Effector memory CD4-positive, alpha-beta T cell (primary cell): ENCODE data around the gene ZNF385D.

Experiments
- DNase-seq, 3 donors: peaks; one replicate each; pipeline ENCODE4 v3.0.0-alpha.2; 2020
- H3K27ac ChIP-seq: 2 replicates; pipeline ENCODE4 v1.7.0; 2013; ENCODE audit warnings: mild to moderate bottlenecking, low read length, moderate library complexity; ENCODE audit not compliant: insufficient read depth, poor library complexity, severe bottlenecking
- H3K27me3 ChIP-seq: replicated peaks from 2 replicates; pipeline ENCODE4 v1.7.0; 2013; ENCODE audit warnings: mild to moderate bottlenecking, low read length; ENCODE audit not compliant: insufficient read depth, control insufficient read depth, poor library complexity, severe bottlenecking
- H3K36me3 ChIP-seq: 2 replicates; pipeline ENCODE4 v1.7.0; 2013; ENCODE audit warnings: mild to moderate bottlenecking, low read length, moderate library complexity; ENCODE audit not compliant: control insufficient read depth, insufficient read depth
- H3K4me1 ChIP-seq: 2 replicates; pipeline ENCODE4 v1.7.0; 2013; ENCODE audit warnings: low read length, mild to moderate bottlenecking; ENCODE audit not compliant: control insufficient read depth, insufficient read depth, poor library complexity, severe bottlenecking
- H3K4me3 ChIP-seq: 2 replicates; pipeline ENCODE4 v1.7.0; 2013; ENCODE audit warnings: low read length, low read depth, mild to moderate bottlenecking; ENCODE audit not compliant: insufficient read depth, poor library complexity, severe bottlenecking
- H3K9me3 ChIP-seq: 2 replicates; pipeline ENCODE4 v1.7.0; 2013; ENCODE audit warnings: mild to moderate bottlenecking, low read length, moderate library complexity; ENCODE audit not compliant: control insufficient read depth

ZNF385D gene

GRCh38 chr3:21585216-21585740 lies 165.7 kb downstream of the ZNF385D start:
- Histone ChIP-seq H3K4me3 (no peak overlapping the region), H3K27ac (no peak overlapping the region), H3K36me3 (no peaks in the 10 kb centered on the region), H3K4me1 (no peaks in the 10 kb centered on the region), H3K9me3 (no peaks in the 10 kb centered on the region), H3K27me3 (no peaks in the 10 kb centered on the region)
- DNase-seq = no peak

GRCh38 chr3:21573291-21573690 lies 177.7 kb downstream of the ZNF385D start:
- no peaks in the 10 kb centered on the region for H3K36me3 ChIP-seq
- no peaks in the 10 kb centered on the region for H3K4me1 ChIP-seq
- H3K27ac ChIP-seq = no peak overlapping the region
- H3K9me3 ChIP-seq = no peaks in the 10 kb centered on the region
- DNase-seq = no peak
- H3K4me3 ChIP-seq = no peak overlapping the region
- no peaks in the 10 kb centered on the region for H3K27me3 ChIP-seq

GRCh38 chr3:21564531-21564930 lies 186.5 kb downstream of the ZNF385D start:
- Histone ChIP-seq H3K27me3 (no peaks in the 10 kb centered on the region), H3K4me3 (no peak overlapping the region), H3K4me1 (no peaks in the 10 kb centered on the region), H3K9me3 (no peaks in the 10 kb centered on the region), H3K36me3 (no peaks in the 10 kb centered on the region), H3K27ac (no peak overlapping the region)
- no peak for DNase-seq

GRCh38 chr3:21562243-21562642 lies 188.8 kb downstream of the ZNF385D start:
- no peak for DNase-seq
- Histone ChIP-seq H3K27me3 (no peaks in the 10 kb centered on the region), H3K4me1 (no peaks in the 10 kb centered on the region), H3K36me3 (no peaks in the 10 kb centered on the region), H3K9me3 (no peaks in the 10 kb centered on the region), H3K4me3 (no peak overlapping the region), H3K27ac (no peak overlapping the region)

GRCh38 chr3:21561472-21561871 lies 189.5 kb downstream of the ZNF385D start:
- H3K27ac ChIP-seq = no peak overlapping the region
- H3K27me3 ChIP-seq = no peaks in the 10 kb centered on the region
- H3K36me3 ChIP-seq = no peaks in the 10 kb centered on the region
- H3K9me3 ChIP-seq = no peaks in the 10 kb centered on the region
- no peak overlapping the region for H3K4me3 ChIP-seq
- no peaks in the 10 kb centered on the region for H3K4me1 ChIP-seq
- DNase-seq = no peak

- Histone ChIP-seq H3K4me3 (no peak overlapping the region), H3K27ac (no peak overlapping the region), H3K4me1 (no peaks in the 10 kb centered on the region), H3K27me3 (no peaks in the 10 kb centered on the region), H3K9me3 (no peaks in the 10 kb centered on the region), H3K36me3 (no peaks in the 10 kb centered on the region)
- DNase-seq = no peak
Measured at GRCh38 chr3:21551019-21551418, 200.0 kb downstream of the ZNF385D start.

GRCh38 chr3:21544076-21544462 lies 206.9 kb downstream of the ZNF385D start:
- H3K27ac ChIP-seq = no peak overlapping the region

GRCh38 chr3:21543380-21544075 lies 207.5 kb downstream of the ZNF385D start:
- Histone ChIP-seq H3K9me3 (no peaks in the 10 kb centered on the region), H3K27me3 (no peaks in the 10 kb centered on the region), H3K4me3 (no peak overlapping the region), H3K4me1 (no peaks in the 10 kb centered on the region), H3K27ac (no peak overlapping the region), H3K36me3 (no peaks in the 10 kb centered on the region)
- no peak for DNase-seq

More at GRCh38 chr3:21544076-21544462, 206.9 kb downstream of the ZNF385D start:
- no peaks in the 10 kb centered on the region for H3K27me3 ChIP-seq
- no peak for DNase-seq
- no peaks in the 10 kb centered on the region for H3K36me3 ChIP-seq
- no peaks in the 10 kb centered on the region for H3K4me1 ChIP-seq
- no peaks in the 10 kb centered on the region for H3K9me3 ChIP-seq
- no peak overlapping the region for H3K4me3 ChIP-seq

GRCh38 chr3:21542656-21543379 lies 208.2 kb downstream of the ZNF385D start:
- no peaks in the 10 kb centered on the region for H3K9me3 ChIP-seq

GRCh38 chr3:21540265-21540664 lies 210.7 kb downstream of the ZNF385D start:
- Histone ChIP-seq H3K4me3 (no peak overlapping the region), H3K9me3 (no peaks in the 10 kb centered on the region), H3K27ac (no peak overlapping the region), H3K4me1 (no peaks in the 10 kb centered on the region), H3K36me3 (no peaks in the 10 kb centered on the region), H3K27me3 (no peaks in the 10 kb centered on the region)
- no peak for DNase-seq

More at GRCh38 chr3:21542656-21543379, 208.2 kb downstream of the ZNF385D start:
- Histone ChIP-seq H3K27me3 (no peaks in the 10 kb centered on the region), H3K36me3 (no peaks in the 10 kb centered on the region), H3K27ac (no peak overlapping the region), H3K4me3 (no peak overlapping the region), H3K4me1 (no peaks in the 10 kb centered on the region)
- DNase-seq = no peak
